GOT3 (cell line): Measurements from ENCODE around the gene ZNF446.
"Not testable (repeated sequence)": the region's sequence is repeated elsewhere in the genome, so short reads cannot be mapped to it uniquely, and the experiment has no call there.

ENCODE experiments used
- DNase-seq: peaks from one replicate; lab custom pipeline; 2025; ENCODE audit warnings: mixed read lengths; lab: John Stamatoyannopoulos, UW

ZNF446 gene

DNA sequence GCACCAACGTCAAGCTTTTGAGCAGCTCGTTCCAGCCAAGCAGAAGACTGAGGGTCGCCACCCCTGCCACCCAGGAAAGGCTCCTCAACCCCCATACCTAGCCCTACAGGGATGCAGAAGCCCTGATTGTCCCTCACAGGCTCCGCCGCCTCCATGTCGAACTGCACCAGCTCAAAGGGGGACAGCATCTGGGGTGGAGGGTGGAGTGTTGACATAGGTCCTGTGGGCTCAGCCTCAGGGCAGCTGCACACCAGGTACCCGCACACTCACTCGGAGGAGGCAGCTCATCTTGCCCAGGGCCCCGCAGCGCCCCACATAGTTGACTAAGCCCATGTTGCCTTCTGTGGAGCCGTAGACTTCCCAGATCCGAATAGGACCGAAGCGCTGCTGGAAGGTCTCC lies 24.1 kb downstream of the ZNF446 start:
- DNase-seq: no peak

DNA sequence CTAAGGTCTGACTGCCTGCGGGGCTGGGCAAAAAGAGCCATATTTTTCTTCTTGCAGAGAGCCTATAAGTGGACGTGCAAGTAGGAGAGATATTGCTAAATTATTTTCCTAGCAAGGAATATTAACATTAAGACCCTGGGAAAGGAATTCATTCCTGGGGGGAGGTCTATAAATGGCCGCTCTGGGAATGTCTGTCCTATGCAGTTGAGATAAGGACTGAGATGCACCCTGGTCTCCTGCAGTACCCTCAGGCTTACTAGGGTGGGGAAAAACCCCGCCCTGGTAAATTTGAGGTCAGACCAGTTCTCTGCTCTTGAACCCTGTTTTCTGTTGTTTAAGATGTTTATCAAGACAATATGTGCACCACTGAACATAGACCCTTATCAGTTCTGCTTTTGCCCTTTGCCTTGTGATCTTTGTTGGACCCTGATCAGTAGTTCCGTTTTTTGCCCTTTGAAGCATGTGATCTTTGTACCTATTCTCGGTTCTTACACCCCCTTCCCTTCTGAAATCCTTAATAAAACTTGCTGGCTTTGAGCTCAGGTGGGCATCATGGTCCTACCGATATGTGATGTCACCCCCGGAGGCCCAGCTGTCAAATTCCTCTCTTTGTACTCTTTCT lies 31.6 kb downstream of the ZNF446 start:
- DNase-seq: not testable (repeated sequence)

DNA sequence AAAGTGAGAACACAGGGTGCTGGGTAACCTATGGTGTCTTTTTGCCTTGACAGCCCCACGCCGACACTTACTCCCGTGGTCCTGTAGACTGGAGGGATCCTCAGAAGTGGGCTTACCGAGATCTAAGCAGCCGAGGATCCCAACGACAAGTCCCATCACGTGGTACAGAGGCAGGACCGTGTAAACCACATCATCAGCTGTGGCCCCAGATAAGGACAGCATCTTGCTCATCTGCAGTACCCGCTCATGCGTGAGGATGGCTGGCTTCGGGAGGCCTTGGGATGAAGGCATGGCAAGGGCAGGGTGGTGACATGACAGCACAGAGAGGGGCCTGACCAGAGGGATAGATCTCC lies 33.6 kb downstream of the ZNF446 start:
- no peak for DNase-seq

DNA sequence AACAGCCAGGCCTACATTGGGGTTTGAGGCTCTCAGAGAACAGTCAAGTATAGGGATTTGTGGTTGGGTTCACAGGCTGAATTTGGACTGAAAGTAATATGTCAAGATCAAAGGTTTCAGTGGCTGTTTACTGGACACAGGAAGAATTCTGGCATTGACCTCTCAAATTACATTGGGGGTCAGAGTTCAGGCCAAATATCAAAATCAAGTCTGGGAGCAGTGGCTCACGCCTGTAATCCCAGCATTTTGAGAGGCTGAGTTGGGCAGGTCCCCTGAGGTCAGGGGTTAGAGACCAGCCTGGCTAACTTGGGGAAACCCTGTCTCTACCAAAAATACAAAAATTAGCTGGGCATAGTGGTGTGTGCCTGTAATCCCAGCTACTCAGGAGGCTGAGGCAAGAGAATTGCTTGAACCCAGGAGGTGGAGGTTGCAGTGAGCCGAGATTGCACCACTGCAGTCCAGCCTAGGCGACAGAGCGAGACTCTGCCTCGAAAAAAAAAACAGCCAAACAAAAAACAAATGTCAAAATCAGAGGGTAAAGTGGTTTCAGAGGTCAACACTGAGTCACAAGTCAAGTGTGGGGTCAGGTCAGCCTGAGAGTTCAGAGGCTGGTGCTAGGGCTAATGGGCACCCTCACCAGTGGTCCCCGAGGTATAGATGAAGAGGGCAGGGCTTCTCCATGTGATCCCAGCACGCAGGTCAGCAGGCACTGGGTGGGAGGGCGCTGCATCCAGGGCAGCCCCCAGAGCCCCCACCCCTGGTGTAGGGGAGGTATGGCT lies 34.1 kb downstream of the ZNF446 start:
- no peak for DNase-seq

DNA sequence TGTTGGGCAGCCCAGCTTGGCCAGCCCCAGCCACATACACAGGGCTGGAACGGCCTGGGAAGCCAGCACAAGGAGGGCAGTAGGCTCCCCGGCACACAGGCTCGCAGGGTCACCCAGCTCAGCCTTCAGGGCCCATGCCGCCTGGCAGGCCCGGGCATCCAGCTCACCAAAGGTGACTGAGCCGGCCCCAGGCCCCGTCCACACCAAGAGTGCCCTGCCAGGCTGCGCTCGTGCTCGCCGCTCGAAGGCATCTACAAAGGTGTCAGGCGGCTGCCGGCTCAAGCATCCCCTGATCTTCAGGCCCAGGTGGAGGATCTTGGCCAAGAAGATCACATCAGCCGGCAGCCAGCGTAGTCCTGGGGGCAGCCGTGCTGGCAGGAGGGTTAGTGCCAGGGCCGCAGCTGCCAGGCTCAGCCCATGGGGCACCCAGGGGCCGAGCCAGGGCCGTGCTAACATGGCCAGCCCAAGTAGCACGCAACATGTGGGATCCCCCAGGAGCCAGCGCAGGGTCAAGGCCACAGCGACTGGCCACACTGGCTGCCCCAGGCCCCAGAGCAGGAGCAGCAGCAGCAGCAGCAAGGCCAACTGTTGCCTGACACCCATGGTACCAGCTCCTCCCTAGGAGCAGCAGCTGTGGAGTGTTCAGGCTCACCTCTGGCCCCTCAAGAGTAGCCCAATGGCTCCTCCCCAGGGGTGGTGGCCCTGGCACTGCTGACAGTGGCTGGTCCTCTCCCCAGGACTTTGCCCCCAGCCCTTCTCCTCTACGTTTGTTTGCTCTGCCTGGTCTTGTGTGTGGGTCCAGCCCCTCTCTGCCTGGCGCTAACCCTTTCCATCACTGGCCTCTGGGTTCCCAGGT lies 35.4 kb downstream of the ZNF446 start, which contains the start of gene SLC27A5:
SLC27A5 (minus strand) TSS at position 640 of the 856 bp plus-strand sequence; CDS start at position 603, 37 bp downstream.
- DNase-seq: no peak

DNA sequence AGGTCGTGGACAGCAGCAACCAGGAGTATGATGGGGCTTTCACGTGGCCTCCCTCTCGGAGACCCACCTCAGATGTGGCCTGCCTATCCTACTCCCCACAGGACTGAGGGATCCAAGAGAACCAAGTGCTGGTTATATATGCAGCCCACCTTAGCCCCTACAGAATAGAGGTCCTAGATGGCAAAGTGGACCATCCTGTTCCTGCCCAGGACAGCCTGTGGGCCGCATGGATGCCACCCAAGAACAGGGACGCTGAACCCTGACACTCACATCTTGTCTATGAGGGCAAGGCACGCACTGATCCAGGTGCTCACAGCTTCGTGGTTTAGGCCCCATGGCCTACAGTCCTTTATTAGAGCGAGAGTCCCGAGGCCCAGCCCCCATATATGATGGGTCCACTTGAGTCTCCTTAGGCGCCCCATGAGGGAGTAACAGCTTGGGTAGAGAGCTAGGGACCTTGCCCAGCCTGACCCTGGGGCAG lies 37.1 kb downstream of the ZNF446 start:
- no peak for DNase-seq

DNA sequence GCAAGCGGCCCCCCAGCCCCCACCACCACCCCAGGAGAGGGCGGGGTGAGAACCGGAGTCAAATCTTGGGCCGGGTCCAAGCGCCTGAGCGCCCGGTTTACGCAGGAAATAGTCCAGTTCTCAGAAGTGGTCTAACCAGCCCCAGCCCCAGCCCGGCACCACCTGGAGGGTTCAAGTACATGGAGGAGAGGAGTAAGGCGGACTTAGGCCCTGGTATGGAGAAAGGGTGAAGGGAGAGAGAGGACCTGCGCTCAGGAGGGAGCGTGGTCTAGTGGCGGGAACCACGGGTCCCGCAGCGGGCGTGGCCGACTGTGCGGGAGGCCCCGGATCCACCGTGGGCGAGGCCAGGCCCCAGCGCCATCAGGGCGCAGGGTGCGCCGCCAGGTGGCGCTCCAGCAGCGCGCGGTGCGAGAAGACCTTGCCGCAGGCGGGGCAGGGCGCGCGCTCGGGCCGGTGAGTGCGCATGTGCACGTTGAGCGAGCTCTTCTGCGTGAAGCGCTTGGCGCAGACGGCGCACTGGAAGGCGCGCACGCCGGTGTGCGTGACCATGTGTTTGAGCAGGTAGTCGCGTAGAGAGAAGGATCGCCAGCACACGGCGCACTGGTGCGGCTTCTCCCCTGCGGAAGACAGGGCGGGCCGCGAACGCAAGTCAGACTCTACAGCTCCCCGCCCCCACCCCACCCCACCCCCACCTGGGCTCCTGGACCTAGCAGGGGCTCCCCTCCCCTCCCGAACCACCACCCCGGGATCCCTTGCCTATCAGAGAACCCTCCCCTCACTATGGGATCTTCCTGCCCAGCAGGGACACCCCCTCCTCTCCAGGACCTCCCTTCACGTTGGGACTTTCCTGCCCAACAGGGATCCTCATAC lies 37.8 kb downstream of the ZNF446 start:
- peak; percentile 9 for DNase-seq

DNA sequence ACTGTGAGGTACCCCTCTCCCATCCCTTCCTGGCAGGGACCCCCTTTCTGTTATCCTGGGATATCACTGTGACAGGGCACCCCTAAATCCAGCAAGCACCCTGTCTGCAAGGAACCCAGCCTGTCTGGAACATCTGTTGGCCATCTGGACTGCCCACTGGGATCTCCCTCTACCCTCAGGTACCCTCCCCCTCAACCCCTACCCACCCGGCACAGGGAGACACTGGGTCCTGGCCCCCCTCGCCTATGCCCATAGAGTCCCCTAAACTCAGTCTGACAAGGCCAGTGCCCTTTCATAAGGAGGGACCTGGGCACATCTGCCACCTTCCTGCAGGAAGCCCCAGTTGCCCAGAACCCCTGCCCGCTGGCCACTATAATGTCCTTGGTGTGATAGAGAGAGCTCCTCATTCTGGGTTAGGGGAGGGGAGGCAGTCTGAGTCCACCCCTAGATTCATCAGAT lies 38.4 kb downstream of the ZNF446 start:
- no peak for DNase-seq

DNA sequence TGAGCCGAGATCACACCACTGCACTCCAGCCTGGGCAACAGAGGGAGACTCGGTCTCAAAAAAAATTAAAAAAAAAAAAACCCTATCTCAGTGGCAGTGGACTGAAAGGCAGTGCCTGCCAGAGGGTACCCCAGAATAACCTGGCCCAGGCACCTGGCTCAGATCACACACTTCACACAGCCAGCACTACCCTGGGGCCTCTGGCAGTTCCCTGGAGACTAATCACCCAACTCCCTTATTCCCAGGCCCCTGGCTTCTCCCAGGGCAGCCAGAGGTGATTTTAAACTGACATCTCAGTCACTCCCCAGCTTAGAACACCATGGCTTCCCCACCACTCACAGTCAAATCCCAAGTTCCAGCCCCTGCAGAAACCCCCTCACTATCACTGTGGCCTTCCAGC lies 39.1 kb downstream of the ZNF446 start:
- no peak for DNase-seq

DNA sequence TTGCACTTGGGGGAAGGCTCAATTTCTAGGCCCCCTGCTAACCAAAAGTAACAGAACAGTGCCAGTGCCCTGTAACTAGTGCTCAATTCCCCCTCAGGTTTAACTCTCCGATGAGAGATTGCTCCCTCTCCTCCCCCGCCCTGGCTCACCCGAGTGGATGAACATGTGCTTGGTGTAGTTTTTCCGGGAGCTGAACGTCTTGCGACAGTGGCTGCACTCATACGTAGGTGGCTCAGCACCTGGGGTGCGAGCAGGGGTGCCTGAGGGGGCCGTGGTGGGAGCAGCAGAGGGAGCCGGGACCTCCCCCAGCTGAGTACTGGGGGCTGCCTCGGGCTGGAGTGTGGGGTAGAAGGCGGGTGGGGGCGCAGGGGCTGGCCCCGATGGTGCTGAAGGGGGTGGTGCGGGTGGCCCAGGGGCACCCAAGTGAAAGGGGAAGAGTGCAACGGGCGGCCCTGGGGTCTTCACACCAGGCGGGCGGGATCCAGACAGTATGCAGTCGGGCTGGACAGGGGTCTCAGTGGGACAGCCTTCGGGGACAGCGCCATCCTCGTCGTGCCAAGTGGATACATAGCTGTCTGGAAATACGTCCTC lies 40.2 kb downstream of the ZNF446 start:
- DNase-seq: no peak

DNA sequence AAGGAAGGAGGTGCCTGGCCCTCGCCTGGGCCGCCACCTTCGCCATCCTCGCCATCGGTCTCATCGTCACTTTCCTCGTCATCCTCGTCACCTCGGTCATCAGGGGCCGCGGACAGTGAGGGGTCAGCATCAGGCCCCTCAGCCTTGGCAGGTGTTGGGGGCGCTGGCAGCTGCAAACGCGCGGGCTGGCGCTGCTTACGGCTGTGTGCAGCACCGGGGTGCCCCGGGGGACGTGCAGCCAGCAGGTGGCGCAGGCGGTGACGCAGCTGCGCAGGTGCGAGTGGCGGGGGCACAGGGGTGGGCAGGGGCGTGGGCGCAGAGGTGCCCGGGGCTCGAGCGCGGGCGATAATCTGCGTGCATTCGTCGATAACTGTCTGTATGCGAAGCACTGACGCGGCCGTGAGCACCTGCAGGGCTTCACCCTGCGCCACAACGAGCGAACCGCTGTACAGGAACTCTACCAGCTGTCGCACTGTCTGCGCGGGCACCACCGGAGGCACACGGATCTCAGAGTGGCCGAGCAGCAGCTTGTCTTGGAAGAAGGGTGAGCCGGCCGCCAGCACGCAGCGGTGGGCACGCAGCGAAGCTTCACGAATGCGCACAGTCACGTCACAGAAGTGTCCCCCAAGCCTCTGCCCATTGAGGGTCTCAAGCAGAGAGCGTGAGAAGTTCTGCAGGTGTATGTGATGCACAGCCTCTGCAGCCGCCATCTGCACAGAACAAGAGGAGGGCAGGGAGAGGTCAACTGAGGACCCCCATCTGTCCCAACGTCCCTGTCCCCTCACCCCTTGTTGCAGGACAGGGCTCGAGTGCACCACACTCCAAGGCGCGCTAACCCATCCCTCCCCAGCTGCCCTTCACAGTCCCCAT lies 41.0 kb downstream of the ZNF446 start:
- no peak for DNase-seq

DNA sequence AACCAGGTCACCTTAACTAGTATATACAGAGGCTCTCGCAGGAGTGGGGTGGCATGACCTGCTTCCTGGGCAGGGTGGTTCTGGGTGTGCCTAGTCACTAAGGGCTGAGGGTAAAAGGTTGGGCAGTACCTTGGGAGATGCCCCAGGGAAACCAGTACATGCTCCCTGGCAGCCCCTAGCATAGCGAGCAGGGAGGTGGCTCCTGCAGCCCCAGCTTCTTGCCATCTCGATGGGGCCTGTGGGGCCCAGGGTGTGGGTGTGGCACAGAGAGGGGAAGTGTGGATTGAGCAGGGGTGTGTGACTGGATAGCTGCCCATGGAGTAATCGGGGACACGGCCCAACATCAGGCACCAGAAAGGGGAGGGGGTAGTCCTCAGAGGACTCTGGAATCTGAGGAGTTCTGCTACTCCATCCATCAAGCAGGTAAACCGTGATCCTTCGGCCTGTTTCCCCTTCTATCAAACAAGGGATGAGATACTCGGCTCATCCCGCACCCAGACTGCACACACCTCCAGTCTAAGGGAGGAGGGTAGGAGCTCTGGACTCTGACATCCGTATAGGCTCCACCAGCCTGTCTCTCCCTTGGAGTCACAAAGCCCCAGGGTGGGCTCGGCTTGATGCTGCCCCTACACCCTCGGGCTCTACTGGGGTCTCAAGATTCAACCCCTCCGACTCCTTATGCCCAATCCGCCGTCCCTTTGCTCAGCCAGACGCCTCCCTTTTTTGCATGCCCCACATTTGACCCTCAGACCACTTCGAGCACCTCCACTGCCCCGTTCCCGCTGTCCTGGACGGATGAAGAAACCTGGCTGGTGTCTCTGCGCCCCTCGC lies 42.3 kb downstream of the ZNF446 start:
- no peak for DNase-seq

DNA sequence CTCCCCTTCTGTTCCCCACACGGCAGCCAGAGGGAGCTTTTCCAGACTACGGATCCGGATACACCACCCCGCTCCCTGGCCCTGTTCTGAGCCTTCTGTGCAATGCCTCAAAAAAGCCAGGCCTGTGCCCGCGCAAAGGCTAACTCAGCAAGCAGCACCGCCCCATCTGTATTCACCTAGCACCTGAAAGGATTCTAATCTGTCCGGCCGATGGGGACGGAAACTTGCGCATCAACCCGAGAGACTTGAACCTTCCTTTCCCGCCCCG lies 42.9 kb downstream of the ZNF446 start:
- DNase-seq: peak; percentile 17

DNA sequence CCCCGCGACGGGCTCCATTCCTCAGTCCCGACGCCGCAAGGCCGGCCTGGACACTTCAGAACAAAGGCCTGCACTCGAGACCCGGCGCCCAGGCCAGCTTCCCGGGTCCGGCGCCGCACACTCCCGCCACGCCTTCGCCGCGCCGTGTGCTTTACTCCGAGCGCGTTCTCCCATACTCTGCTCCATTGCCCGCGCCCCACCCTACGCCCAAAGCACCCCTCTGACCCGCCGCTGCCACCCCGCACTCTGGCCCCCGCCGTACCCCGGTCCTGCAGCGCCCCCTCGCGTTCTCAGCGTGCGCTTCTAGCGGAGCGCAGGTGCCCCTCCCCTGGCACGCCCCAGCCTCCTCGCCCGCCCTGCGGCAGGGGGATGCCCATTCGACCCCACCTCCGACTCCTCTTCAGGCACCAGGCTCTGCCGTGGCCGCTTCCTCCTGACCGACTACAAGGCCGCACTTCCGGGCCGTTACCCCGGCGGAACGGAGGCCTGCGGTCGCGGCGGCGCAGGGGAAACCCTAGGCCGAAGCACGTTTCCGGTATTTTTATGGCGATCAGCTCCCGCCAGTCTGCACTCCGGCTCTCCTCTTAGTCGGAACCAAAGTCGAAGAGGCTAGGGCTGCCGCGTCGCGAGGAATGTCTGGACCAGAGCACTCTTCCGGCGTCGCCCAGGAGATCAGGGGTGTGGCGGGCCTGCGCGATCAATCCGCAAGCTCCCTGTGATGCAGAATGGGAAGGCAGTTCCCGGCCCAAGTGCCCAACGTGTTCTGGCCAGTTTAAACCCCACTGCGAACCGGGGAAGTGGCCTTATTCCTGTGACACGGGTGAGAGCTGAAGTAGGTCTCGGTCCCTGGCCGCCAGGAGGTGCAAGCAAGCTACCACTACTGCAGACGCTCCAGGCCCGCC lies 43.5 kb downstream of the ZNF446 start, which contains the start of gene ZBTB45:
ZBTB45 (minus strand) TSS at position 456 of the 902 bp plus-strand sequence. CDS start 2,137 bp downstream, outside the sequence.
- DNase-seq: peak; percentile 87

DNA sequence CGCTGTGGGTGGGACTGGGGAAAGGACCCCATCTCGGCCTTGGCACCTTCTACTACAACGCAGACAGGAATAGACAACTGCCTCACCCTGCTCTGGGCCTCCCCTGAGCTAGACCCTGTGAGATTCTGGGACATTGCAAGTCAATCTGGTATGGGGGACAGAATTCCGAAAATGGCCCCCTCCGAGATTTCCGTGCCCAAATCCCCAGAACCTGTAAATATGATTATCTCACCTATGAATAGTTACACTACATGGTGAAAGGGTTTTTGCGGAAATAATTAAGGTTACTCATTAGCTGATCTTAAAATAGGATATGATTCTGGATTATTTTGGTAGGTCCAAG lies 44.1 kb downstream of the ZNF446 start:
- DNase-seq: no peak

DNA sequence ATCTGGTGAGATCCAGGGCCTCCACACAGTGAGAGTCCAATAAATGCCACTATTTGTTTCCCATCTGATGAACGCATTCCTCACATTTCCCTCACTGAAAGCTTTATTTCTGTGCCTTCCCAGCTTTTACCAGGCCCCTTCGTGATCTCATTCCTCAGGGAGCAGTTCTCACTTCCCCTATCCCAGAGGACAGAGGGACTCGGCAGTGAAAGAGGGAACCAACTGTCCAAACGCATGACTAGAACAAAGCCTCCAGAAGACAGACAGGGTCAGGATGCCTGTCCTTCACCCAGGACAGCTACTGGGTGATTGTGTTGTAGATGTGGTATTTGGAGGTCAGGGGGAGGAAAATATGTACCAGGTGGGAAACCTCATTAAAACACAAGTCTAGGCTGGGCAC lies 45.5 kb downstream of the ZNF446 start:
- no peak for DNase-seq

DNA sequence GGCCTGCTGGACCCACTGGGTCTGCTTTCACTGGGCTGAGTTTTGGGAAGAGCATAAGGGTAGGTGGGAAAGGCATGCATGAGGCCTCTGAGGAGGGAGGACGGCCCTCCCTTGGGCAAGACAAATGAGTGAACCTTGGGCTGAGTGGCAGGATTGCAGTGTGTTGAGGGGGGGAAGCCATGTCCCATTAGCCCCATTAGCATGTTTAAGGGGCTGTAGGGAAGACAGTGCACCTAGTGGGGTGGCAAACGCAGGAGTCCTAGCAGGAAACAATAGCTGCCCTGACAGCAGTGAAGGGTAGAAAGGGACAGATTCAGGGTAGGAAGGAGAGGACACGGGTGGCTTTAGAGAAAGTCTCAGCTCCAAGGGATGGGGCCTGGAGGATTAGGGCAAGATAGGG lies 46.6 kb downstream of the ZNF446 start:
- no peak for DNase-seq

DNA sequence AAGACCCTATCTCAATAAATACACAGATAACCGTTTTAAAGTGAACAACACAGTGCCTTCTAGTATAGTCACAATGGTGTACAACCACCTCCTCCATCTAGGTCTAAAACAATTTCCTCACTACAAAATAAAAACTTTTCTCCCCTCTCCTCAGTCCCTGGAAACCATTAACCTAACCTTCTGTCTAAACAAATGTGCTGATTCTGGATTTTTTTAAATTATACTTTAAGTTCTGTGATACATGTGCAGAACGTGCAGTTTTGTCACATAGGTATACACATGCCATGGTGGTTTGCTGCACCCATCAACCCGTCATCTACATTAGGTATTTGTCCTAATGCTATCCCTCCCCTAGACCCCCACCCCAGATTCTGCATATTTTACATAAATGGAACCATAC lies 53.3 kb downstream of the ZNF446 start:
- DNase-seq: no peak
